Breast epithelium (tissue), 3 donors: ENCODE measurements around the gene SNX13.

Experiments used
- POLR2A ChIP-seq: fragments of 450-650 bp; IDR thresholded peaks from one replicate; pipeline ENCODE4 v1.6.1; 2016; ENCODE audit warnings: antibody characterized with exemption, mild to moderate bottlenecking, moderate library complexity
- POLR2AphosphoS5 ChIP-seq, 3 donors: sonication (generic); formaldehyde crosslinking; IDR thresholded peaks; one replicate each; pipeline ENCODE4 v1.6.1; 2017; ENCODE audit warnings: antibody characterized with exemption in 3 of 3
- TF ChIP-seq, protein P1 (sequence below), 3 donors: fragments of 450-650 bp; IDR thresholded peaks; one replicate each; pipeline ENCODE4 v1.5.1; 2016 to 2017; ENCODE audit warnings: antibody characterized with exemption in 3 of 3, mild to moderate bottlenecking in 3 of 3, moderate library complexity in 3 of 3

- TF ChIP-seq POLR2A (no peak), POLR2AphosphoS5 (IDR thresholded peaks at IDR 0.05) (no peak)
- TF ChIP-seq, protein P1, sequence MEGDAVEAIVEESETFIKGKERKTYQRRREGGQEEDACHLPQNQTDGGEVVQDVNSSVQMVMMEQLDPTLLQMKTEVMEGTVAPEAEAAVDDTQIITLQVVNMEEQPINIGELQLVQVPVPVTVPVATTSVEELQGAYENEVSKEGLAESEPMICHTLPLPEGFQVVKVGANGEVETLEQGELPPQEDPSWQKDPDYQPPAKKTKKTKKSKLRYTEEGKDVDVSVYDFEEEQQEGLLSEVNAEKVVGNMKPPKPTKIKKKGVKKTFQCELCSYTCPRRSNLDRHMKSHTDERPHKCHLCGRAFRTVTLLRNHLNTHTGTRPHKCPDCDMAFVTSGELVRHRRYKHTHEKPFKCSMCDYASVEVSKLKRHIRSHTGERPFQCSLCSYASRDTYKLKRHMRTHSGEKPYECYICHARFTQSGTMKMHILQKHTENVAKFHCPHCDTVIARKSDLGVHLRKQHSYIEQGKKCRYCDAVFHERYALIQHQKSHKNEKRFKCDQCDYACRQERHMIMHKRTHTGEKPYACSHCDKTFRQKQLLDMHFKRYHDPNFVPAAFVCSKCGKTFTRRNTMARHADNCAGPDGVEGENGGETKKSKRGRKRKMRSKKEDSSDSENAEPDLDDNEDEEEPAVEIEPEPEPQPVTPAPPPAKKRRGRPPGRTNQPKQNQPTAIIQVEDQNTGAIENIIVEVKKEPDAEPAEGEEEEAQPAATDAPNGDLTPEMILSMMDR (IDR thresholded peaks at IDR 0.05) = no peak
These were observed 153.9 kb downstream of the SNX13 start for GRCh38 chr7:17786314-17786852.
